IPS-NIHi11 (cell line): ENCODE measurements around the gene NUAK2.

ENCODE experiments used
- DNase-seq: peaks from one replicate; pipeline ENCODE4 v3.0.0; 2012; ENCODE audit warnings: mixed read lengths, low spot score

Gene NUAK2

DNA sequence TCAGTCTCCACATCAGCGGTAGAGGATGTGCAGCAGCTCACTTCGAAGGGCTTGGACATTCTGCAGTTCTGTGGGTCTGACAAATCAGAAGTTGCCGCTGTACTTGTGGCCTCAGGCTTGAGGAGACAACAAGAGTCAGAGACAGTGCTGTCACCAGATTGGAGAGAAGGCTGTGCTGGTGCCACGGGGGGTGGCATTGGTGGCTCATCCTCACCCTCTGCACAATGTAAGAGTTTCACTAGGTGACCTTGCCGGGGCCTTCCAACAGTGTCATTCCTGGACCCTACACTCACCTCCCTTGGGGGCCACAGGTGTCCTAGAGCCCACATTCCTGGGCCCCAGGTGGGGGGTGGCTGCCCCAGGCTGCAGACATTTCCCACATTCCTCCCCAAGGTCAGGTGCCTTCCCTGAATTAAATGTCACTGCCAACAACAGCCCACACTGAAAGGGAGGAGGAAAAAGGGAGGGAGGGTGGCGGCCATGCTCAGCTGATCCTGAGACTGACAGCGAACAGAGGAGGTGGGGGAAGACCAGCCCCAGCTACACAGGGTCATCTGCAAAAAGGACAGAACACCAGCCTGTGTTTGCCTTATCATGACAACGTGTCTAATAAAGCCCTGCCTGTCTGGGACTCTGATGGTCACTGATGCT lies 47.4 kb downstream of the NUAK2 start:
- peak; percentile 45 for DNase-seq

GRCh38 chr1:205273551-205273982 lies 48.0 kb downstream of the NUAK2 start:
- peak; percentile 95 for DNase-seq

GRCh38 chr1:205272536-205272935 lies 49.0 kb downstream of the NUAK2 start:
- no peak for DNase-seq

GRCh38 chr1:205271745-205272144 lies 49.8 kb downstream of the NUAK2 start:
- no peak for DNase-seq

GRCh38 chr1:205271277-205271676 lies 50.3 kb downstream of the NUAK2 start:
- no peak for DNase-seq

- DNase-seq, result no peak
Observed at GRCh38 chr1:205270764-205271163, 50.8 kb downstream of the NUAK2 start.

GRCh38 chr1:205270271-205270670 lies 51.3 kb downstream of the NUAK2 start:
- no peak for DNase-seq

DNA sequence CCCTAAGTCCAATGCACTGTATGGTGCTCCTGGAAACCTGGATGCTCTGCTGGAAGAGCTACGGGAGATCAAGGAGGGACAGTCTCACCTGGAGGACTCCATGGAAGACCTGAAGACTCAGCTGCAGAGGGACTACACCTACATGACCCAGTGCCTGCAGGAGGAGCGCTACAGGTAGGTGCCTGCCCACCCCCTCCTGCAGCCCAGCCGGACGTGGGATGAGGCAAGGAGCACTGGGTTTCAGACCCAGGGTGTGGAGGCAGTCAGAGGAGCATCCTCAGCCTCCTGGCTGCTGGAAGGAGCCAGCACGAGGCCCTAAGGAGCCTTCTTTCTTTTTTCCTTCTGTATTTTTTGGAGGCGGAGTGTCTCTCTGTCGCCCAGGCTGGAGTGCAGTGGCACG lies 51.8 kb downstream of the NUAK2 start:
- no peak for DNase-seq

GRCh38 chr1:205268846-205269680 lies 52.5 kb downstream of the NUAK2 start:
- DNase-seq, result no peak

- no peak for DNase-seq
Observed at GRCh38 chr1:205267306-205267902, 54.1 kb downstream of the NUAK2 start.

GRCh38 chr1:205266611-205267305 lies 54.8 kb downstream of the NUAK2 start:
- DNase-seq, result no peak

GRCh38 chr1:205263580-205264190 lies 57.9 kb downstream of the NUAK2 start:
- DNase-seq, result no peak

DNA sequence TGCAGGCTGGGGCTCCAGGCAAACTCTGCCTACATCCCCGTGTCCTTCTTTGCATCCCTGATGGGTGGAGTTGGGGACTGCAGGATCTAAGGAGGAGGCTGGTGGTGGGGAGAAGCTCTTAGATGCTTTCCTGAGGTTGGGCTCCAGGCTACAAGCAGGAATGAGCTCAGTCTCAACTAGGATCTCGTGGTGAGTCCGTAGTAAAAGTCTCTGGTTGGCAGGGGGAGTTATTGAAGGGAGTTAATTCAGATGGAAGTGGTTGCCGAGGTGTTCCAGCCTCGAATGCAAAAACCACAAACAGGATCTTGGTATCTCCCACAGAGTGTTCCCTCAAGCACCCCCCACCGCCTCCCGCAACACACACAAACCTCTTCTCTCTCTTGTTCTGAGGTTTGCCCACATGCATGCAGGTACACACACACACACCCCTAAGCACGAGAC lies 58.8 kb downstream of the NUAK2 start:
- no peak for DNase-seq

GRCh38 chr1:205261946-205262691 lies 59.4 kb downstream of the NUAK2 start:
- DNase-seq, result peak; percentile 38

GRCh38 chr1:205260948-205261732 lies 60.4 kb downstream of the NUAK2 start:
- no peak for DNase-seq

GRCh38 chr1:205259998-205260397 lies 61.5 kb downstream of the NUAK2 start:
- no peak for DNase-seq

- no peak for DNase-seq
Observed at GRCh38 chr1:205259324-205259832, 62.2 kb downstream of the NUAK2 start.

- peak; percentile 38 for DNase-seq
Observed at GRCh38 chr1:205258719-205259118, 62.8 kb downstream of the NUAK2 start.

GRCh38 chr1:205258261-205258691 lies 63.3 kb downstream of the NUAK2 start:
- no peak for DNase-seq

- DNase-seq, result no peak
Observed at GRCh38 chr1:205257735-205258134, 63.8 kb downstream of the NUAK2 start.
